IMR-90 (cell line): ENCODE data around the gene S100A3.
"Not testable (repeated sequence)": the region's sequence is repeated elsewhere in the genome, so short reads cannot be mapped to it uniquely, and the experiment has no call there.

Source experiments
- NFE2L2 ChIP-seq: fragments of 150-350 bp; IDR thresholded peaks from 2 replicates; pipeline ENCODE4 v1.6.1; 2016; ENCODE audit warnings: low read depth, mild to moderate bottlenecking, low read length
- POLR2A ChIP-seq: IDR thresholded peaks from 2 replicates; pipeline ENCODE4 v1.6.1; 2012; ENCODE audit warnings: mild to moderate bottlenecking, low read depth, low read length
- SMC3 ChIP-seq: fragments of 150-350 bp; IDR thresholded peaks from 2 replicates; pipeline ENCODE4 v1.6.1; 2016; ENCODE audit warnings: low read depth, mild to moderate bottlenecking, antibody characterized with exemption, low read length, moderate library complexity
- TF ChIP-seq, protein P1 (sequence below): conservative IDR thresholded peaks from 2 replicates; pipeline ENCODE4 v1.5.1; 2012; ENCODE audit warnings: mild to moderate bottlenecking, low read depth, low read length, improper control_type of control experiment

DNA sequence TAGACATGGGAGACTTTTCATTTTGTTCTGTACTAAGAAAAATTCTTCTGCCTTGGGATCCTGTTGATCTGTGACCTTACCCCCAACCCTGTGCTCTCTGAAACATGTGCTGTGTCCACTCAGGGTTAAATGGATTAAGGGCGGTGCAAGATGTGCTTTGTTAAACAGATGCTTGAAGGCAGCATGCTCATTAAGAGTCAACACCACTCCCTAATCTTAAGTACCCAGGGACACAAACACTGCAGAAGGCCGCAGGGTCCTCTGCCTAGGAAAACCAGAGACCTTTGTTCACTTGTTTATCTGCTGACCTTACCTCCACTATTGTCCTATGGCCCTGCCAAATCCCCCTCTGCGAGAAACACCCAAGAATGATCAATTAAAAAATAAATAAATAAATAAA, 34.5 kb upstream of the S100A3 start:
- TF ChIP-seq POLR2A, NFE2L2, SMC3: not testable (repeated sequence)
- TF ChIP-seq, protein P1, sequence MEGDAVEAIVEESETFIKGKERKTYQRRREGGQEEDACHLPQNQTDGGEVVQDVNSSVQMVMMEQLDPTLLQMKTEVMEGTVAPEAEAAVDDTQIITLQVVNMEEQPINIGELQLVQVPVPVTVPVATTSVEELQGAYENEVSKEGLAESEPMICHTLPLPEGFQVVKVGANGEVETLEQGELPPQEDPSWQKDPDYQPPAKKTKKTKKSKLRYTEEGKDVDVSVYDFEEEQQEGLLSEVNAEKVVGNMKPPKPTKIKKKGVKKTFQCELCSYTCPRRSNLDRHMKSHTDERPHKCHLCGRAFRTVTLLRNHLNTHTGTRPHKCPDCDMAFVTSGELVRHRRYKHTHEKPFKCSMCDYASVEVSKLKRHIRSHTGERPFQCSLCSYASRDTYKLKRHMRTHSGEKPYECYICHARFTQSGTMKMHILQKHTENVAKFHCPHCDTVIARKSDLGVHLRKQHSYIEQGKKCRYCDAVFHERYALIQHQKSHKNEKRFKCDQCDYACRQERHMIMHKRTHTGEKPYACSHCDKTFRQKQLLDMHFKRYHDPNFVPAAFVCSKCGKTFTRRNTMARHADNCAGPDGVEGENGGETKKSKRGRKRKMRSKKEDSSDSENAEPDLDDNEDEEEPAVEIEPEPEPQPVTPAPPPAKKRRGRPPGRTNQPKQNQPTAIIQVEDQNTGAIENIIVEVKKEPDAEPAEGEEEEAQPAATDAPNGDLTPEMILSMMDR = not testable (repeated sequence)
